Activated T-helper 2 cell treated with anti-CD3 and anti-CD28 coated beads, Interferon-gamma antibody, Interleukin-2, Interleukin-4, amounts not matched to agents 10 μg/mL and 5 μg/mL and 100 μg/mL, durations not matched to agents 14 hours and 24 hours and 36 hours (primary cell): ENCODE measurements around the gene S100A3. TPM values are rescaled to one million over a fixed set of nuclear protein-coding genes. Genes with fewer than 3 reads are reported as not detected.
"Not testable (repeated sequence)": the region's sequence is repeated elsewhere in the genome, so short reads cannot be mapped to it uniquely, and the experiment has no call there.

Source experiments
- DNase-seq: peaks from one replicate; pipeline ENCODE4 v3.0.0; 2021; ENCODE audit warnings: low spot score
- H3K27ac Mint-ChIP-seq: one replicate; pipeline ENCODE4 v1.8.0; 2021; ENCODE audit warnings: mixed read lengths
- H3K27me3 Mint-ChIP-seq: one replicate; pipeline ENCODE4 v1.8.0; 2021; ENCODE audit warnings: low read depth, mixed read lengths
- H3K36me3 Mint-ChIP-seq: one replicate; pipeline ENCODE4 v1.8.0; 2021; ENCODE audit warnings: low read depth, mixed read lengths
- H3K4me1 Mint-ChIP-seq: one replicate; pipeline ENCODE4 v1.8.0; 2021; ENCODE audit warnings: low read depth, mixed read lengths
- H3K4me3 Mint-ChIP-seq: one replicate; pipeline ENCODE4 v1.8.0; 2021; ENCODE audit warnings: low read depth, mild to moderate bottlenecking, moderate library complexity, mixed read lengths
- H3K9me3 Mint-ChIP-seq: one replicate; pipeline ENCODE4 v1.8.0; 2021; ENCODE audit warnings: mixed read lengths
- intact Hi-C: fragments of 100-400 bp; cut with micrococcal nuclease; formaldehyde crosslinking; loops from one replicate; pipeline ENCODE4 v1.15.1; 2023
- total RNA-seq: library from RNA; stranded (reverse); gene quantifications from 2 replicates; pipeline ENCODE4 v1.2.3, GENCODE V29; 2022

S100A3 gene
- total RNA-seq, 1 donor from 2014 or later = not detected

GRCh38 chr1:153566414-153567371 lies 17.6 kb upstream of the S100A3 start:
- H3K9me3 Mint-ChIP-seq = no peaks in the 10 kb centered on the region
- peak overlapping the region; percentile 100 for H3K27ac Mint-ChIP-seq
- intact Hi-C loops = loop anchor here (1.0 to 2.0 kb wide), 2 partner anchors 21 to 104 kb away; partner anchors contain the start of genes ILF2 and S100A4
- H3K36me3 Mint-ChIP-seq = no peaks in the 10 kb centered on the region
- peak; percentile 75 for DNase-seq
- H3K4me3 Mint-ChIP-seq = peak overlapping the region; percentile 22
- no peaks in the 10 kb centered on the region for H3K27me3 Mint-ChIP-seq
- peaks cover 37% of the 10 kb centered on the region for H3K4me1 Mint-ChIP-seq

GRCh38 chr1:153565529-153566374 lies 16.7 kb upstream of the S100A3 start, which contains the start of gene S100A2:
TSS of gene S100A2 (minus strand) at chr1:153565844. CDS start at chr1:153563877, 1,967 bp downstream.
- intact Hi-C loops = loop anchor here (1.0 to 2.0 kb wide), 2 partner anchors 20 to 105 kb away; partner anchors contain the start of genes ILF2 and S100A4
- H3K27me3 Mint-ChIP-seq = no peaks in the 10 kb centered on the region
- H3K4me3 Mint-ChIP-seq = peak within 1 kb of the TSS; percentile 81
- peaks cover 34% of the 10 kb centered on the region for H3K4me1 Mint-ChIP-seq
- H3K36me3 Mint-ChIP-seq = no peaks in the 10 kb centered on the region
- H3K9me3 Mint-ChIP-seq = no peaks in the 10 kb centered on the region
- peak within 1 kb of the TSS; percentile 100 for H3K27ac Mint-ChIP-seq
- no peak for DNase-seq

- H3K4me1 Mint-ChIP-seq = peaks cover 29% of the 10 kb centered on the region
- H3K9me3 Mint-ChIP-seq = no peaks in the 10 kb centered on the region
- no peaks in the 10 kb centered on the region for H3K36me3 Mint-ChIP-seq
- DNase-seq = no peak
- H3K27me3 Mint-ChIP-seq = no peaks in the 10 kb centered on the region
- no peak overlapping the region for H3K4me3 Mint-ChIP-seq
- intact Hi-C loops = no loop called here
- H3K27ac Mint-ChIP-seq = no peak overlapping the region
These were observed 14.9 kb upstream of the S100A3 start for GRCh38 chr1:153563991-153564390.

GRCh38 chr1:153563483-153563901 lies 14.4 kb upstream of the S100A3 start:
- Mint-ChIP-seq H3K4me3 (no peak overlapping the region), H3K27me3 (no peaks in the 10 kb centered on the region), H3K9me3 (no peaks in the 10 kb centered on the region), H3K36me3 (no peaks in the 10 kb centered on the region), H3K4me1 (peaks cover 25% of the 10 kb centered on the region), H3K27ac (no peak overlapping the region)
- DNase-seq = no peak
- intact Hi-C loops = no loop called here

GRCh38 chr1:153562021-153562420 lies 13.0 kb upstream of the S100A3 start:
- intact Hi-C loops, H3K27ac Mint-ChIP-seq: not testable (repeated sequence)
- H3K4me1 Mint-ChIP-seq = peaks cover 14% of the 10 kb centered on the region

GRCh38 chr1:153561466-153561985 lies 12.5 kb upstream of the S100A3 start:
- DNase-seq = no peak
- Mint-ChIP-seq H3K36me3 (no peaks in the 10 kb centered on the region), H3K4me3 (no peak overlapping the region), H3K4me1 (peaks cover 9% of the 10 kb centered on the region), H3K9me3 (no peaks in the 10 kb centered on the region), H3K27ac (no peak overlapping the region), H3K27me3 (no peaks in the 10 kb centered on the region)
- intact Hi-C loops = no loop called here

More at GRCh38 chr1:153562021-153562420, 13.0 kb upstream of the S100A3 start:
- H3K36me3 Mint-ChIP-seq, H3K27me3 Mint-ChIP-seq, DNase-seq, H3K4me3 Mint-ChIP-seq, H3K9me3 Mint-ChIP-seq: not testable (repeated sequence)

- intact Hi-C loops = no loop called here
- no peak overlapping the region for H3K27ac Mint-ChIP-seq
- DNase-seq = no peak
- H3K27me3 Mint-ChIP-seq = no peaks in the 10 kb centered on the region
- H3K9me3 Mint-ChIP-seq = no peaks in the 10 kb centered on the region
- H3K36me3 Mint-ChIP-seq = no peaks in the 10 kb centered on the region
- H3K4me3 Mint-ChIP-seq = no peak overlapping the region
- H3K4me1 Mint-ChIP-seq = peaks cover 5% of the 10 kb centered on the region
These were observed 11.9 kb upstream of the S100A3 start for GRCh38 chr1:153560771-153561465.

GRCh38 chr1:153560241-153560640 lies 11.2 kb upstream of the S100A3 start:
- Mint-ChIP-seq H3K4me1 (no peaks in the 10 kb centered on the region), H3K27me3 (no peaks in the 10 kb centered on the region), H3K9me3 (no peaks in the 10 kb centered on the region), H3K36me3 (no peaks in the 10 kb centered on the region), H3K27ac (no peak overlapping the region), H3K4me3 (no peak overlapping the region)
- DNase-seq = no peak
- intact Hi-C loops = no loop called here

- H3K4me3 Mint-ChIP-seq = no peak overlapping the region
- peaks cover 6% of the 10 kb centered on the region for H3K4me1 Mint-ChIP-seq
- no peak for DNase-seq
These were observed 8.8 kb upstream of the S100A3 start for GRCh38 chr1:153557877-153558276.

GRCh38 chr1:153556348-153556747 lies 7.3 kb upstream of the S100A3 start:
- Mint-ChIP-seq H3K27ac (no peak overlapping the region), H3K27me3 (peaks cover under 1% of the 10 kb centered on the region), H3K9me3 (no peaks in the 10 kb centered on the region), H3K36me3 (no peaks in the 10 kb centered on the region), H3K4me1 (peaks cover 6% of the 10 kb centered on the region), H3K4me3 (no peak overlapping the region)
- intact Hi-C loops = no loop called here
- DNase-seq = no peak

More at GRCh38 chr1:153557877-153558276, 8.8 kb upstream of the S100A3 start:
- H3K36me3 Mint-ChIP-seq = no peaks in the 10 kb centered on the region
- H3K27me3 Mint-ChIP-seq = no peaks in the 10 kb centered on the region
- no peaks in the 10 kb centered on the region for H3K9me3 Mint-ChIP-seq
- no peak overlapping the region for H3K27ac Mint-ChIP-seq
- intact Hi-C loops = no loop called here

- Mint-ChIP-seq H3K27me3 (peaks cover 1% of the 10 kb centered on the region), H3K4me1 (peaks cover 7% of the 10 kb centered on the region), H3K27ac (no peak overlapping the region), H3K9me3 (no peaks in the 10 kb centered on the region), H3K4me3 (no peak overlapping the region), H3K36me3 (no peaks in the 10 kb centered on the region)
- DNase-seq = no peak
- intact Hi-C loops = no loop called here
These were observed 4.9 kb upstream of the S100A3 start for GRCh38 chr1:153553830-153554541.
